Measurements from ENCODE around the gene DLG1.

The DLG1 gene
- total RNA-seq: 97.0 to 99.1 reads per million in 2 donors

DNA sequence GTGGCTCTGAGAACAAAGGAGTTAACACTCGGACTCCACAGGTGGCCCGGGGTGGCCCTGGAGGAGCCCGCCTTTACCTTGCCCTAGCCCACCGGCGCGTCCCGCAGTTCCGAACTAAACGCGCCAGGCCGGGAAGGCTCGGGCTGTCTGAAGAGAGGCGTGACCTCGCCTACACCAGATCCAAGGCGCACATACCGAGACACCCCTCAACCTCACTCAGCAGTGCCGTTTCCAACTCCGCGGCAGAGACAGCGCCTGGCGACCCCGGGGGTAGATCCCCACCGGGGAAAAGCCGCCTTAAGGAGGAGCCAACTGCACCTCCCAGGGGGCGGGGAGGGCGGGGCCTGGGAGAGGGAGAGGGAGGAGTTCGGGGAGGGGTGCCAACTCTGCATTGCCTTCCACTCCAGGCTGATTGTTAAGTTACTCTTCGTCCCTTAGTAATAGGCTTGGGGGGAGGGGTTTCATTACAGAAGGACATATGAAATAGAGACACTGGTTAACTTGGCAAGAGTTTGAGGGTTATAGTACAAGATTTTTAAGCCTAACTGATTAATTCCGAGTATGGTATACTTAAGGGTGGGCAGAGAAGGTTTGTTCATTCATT is at the start of gene DLG1:
DLG1 (minus strand) TSS at position 272 of the 604 bp plus-strand sequence. CDS start 1,408 bp downstream, outside the sequence.
- peak; percentile 51 to 84 (median 76) for DNase-seq

DNA sequence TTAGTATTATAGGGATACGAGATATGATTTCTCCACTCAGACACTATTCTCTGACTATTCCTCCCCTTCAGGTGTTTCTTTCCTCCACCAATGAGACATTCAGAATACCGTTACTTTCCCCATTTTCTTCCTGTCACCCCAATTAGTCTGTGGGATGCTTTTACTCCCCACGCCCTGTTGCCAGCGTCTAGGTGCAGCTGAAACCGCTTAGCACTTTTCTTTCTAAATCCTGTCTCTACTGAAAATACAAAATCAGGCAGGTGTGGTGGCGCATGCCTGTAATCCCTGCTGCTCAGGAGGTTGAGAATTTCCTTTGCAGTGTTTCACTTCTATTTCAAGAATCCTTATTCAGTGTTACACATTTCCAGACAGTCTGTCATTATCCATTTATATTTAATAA is 49.6 kb upstream of the DLG1 start:
- no peak for DNase-seq

DNA sequence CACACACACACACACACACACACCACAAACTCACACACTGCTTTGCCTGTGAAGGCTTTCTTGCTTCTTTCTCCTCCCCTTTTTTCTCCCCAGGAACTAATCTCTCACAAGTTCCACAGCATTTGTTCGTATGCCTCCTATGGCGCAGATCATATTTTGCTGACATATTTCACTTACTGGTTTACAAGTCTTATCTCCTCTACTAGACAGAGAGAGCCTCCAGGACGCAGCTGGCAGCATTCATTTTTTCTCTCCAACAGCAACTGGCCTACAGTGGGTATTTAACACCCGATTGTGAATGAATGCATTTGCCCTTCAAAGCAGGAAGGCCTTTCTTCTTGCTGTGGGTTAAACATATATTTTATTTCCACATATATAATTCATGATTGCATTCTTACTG is 47.0 kb upstream of the DLG1 start:
- no peak for DNase-seq

DNA sequence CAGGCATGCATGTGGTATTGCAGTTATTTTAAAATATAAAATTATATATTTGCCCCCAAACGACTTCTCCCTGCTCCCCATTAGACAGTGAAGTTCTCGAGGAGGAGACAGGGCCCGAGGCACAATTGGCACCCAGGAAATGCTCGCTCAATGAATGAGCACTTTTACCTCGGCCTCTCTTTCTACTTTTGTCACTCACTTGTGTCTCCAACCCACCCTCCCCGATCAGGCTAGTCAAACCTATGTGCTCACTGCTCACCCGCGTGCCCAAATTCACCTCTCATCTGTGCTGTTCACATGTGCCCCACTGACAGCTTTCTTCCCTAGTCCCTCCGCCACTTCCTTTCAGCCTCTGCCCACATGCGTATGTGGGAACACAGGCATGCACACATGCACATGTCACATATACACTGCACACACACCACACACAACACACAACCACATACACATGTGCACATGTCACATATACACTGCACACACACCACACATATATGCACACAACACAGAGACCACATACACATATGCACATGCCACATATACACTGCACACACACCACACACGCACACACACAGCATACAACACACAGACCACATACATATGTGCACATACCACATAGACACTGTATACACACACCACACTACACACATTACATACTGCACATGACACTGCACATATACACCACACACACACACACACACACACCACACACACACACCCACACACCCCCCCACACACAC is 46.3 kb upstream of the DLG1 start:
- DNase-seq: no peak

DNA sequence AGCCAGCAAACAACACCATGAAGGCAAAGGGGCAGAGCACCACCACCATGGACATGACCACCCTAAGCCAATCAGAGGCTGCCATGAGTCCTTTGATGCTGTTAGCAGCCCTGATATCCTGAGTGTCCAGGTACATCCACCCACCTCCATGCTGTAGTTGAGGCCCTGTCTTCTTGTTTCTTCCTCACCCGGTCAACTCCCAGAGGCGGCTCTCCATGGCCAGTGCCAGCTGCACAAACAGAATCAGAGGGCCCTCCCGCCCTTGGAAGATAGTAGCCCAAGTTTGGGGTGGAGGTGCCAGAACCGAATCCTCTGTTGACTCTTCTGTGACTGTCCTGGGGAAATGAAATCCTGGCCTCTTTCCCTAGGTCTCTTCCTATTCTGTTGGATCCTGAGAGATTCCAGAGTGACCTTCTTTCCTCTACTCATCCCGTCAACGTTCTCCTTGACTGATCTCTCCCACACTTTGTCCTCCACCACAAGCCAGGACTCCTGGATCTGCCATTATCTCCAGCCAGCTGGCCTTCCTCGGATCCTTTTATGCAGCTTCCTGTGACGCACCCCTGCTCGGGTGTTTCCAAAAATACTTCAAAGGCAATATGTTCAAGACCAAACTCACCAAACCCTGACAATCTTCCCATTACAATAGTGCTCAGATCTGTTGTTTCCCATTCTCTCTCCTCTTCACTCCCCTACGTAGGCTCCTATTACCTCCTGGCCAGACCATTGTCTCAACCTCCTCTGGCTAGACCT is 45.4 kb upstream of the DLG1 start:
- DNase-seq: no peak

DNA sequence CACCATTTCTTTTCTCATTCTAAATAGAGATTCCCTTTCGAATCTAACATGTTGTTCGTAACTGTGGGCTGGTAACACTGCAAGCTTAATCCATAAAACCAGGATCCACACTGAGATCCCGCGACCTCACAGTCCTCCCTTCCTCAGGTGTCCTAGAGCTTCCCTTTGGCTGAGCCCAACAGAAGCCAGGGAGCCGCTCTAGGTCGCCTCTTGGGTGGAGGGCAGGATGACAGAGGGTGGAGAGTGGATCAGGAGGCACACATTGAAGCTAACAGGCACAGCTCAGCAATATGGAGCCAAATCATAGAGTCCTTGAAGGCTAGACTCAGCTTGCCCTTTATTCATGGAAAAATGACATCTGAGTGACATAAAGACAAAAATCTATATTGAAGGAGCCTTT is 44.7 kb upstream of the DLG1 start:
- no peak for DNase-seq

DNA sequence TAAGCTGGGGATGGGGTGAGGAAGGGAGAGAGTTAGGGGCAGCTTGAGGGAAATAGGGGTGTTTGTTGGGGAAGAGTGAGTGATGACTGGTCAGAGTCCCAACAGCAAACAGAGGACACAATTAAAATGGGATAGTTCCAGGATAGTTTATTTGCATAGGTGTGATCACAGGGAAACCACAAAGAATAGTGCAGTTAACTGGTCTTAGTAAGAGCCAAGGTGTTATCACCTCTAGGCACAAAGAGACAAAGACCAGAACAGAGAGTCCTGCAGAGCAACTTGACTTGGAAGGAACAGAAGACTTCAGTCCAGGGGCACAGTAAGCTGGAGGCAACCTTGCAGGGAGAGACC is 42.1 kb upstream of the DLG1 start:
- DNase-seq: no peak

DNA sequence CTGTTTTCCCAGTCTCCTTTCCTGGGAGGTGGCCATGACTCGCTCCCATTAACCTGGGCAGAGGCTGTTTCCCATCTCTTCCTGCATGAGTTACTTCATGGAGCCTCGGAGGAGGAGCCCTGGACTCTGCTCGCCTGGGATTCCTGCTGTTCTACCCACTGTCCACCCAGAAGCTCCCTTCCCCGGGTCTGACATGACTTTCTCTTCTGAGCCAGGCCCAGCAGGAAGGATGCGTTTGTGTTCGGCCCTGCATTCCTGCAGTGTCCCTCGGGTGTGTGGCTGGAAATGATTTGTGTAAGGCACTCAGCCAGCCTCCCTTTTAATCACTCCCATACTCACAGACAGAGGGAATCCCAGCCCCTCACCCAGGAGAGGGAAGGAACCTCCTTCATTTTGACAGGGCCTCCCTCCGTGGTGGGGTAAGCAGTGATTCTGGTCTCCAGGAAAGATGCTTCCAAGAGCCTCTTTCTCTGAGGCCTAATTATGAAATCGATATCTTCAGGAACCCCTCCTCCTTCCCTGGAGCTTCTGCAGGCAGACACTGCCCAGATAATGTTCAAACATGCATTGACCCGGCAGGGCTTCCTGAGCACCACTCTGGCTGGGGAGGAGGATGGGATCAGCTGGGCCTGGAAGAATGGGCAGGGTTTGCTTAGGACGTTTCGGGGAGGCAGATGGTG is 41.6 kb upstream of the DLG1 start:
- DNase-seq: no peak

DNA sequence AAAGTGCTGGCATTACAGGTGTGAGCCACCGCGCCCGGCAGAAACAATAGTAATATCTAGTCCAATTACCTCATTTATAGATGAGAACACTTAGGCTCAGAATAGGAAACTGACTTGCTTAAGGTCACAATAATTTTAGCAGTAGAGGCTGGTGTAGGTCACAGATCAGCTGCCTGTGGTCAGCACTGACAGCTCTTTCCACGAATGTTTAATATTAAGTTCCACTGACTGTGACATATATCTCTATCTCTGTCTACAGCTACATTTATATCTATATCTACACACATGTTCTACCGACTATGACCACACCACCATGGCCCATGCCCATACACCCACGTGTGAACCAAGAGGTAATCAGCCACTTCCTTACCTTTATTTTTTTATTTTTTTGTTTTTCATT is 40.2 kb upstream of the DLG1 start:
- DNase-seq: peak in 1 of 5 experiments; percentile 10

DNA sequence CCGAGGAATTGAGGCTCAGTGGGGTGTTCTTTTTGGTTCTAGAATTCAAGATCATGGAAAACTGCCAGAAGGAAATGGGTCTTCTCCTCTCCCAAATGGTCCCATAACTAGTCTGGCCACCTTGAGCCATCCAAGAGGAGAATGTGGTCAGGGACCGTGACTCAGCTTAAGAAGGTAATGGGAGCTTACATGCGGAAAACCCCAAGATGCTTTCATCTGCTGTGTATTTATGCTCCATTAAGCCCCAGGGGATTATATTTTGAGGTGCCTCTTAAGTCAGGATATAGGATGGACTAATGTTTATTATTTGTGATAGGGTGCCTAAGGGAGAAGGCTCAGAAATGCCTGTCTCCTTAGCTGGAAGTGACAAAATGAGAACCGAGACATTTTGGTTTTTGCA is 39.2 kb upstream of the DLG1 start:
- DNase-seq: no peak

DNA sequence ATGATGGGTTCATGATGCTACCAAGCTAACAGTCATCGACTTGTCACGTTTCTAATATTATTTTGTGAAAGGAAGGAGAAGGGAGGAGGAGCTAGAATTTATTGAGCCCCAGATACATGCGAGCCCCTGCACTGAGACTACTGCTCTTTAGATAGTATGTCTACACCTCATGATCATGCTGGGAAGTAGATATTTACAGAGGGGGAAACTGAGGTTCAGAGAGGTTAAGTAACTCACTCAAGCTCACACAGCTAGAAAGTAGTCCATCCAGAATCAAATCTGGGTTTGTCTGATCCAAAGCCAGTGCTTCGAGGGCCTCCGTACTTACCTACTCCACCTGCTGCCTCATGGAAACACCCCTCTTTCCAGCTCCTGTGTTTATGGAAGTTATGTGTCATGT is 38.8 kb upstream of the DLG1 start:
- no peak for DNase-seq

DNA sequence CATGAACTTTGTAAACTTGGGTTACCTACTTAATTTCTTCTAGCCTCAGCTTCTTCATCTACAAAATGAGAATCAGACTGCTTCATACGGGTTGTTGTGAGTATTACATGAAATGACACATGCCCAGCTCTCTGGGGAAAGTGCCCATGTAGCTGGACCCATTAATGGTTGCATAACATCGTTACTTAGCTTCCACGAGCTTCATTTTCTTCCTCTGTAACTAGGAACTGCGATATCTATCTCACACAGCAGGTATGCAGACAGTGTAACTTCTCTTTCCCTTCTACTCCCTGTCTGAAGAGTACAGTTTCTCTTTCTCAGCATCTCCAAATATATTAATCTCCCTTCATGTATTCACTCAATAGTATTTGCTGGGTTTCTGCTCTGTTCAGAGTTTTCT is 37.9 kb upstream of the DLG1 start:
- DNase-seq: no peak

DNA sequence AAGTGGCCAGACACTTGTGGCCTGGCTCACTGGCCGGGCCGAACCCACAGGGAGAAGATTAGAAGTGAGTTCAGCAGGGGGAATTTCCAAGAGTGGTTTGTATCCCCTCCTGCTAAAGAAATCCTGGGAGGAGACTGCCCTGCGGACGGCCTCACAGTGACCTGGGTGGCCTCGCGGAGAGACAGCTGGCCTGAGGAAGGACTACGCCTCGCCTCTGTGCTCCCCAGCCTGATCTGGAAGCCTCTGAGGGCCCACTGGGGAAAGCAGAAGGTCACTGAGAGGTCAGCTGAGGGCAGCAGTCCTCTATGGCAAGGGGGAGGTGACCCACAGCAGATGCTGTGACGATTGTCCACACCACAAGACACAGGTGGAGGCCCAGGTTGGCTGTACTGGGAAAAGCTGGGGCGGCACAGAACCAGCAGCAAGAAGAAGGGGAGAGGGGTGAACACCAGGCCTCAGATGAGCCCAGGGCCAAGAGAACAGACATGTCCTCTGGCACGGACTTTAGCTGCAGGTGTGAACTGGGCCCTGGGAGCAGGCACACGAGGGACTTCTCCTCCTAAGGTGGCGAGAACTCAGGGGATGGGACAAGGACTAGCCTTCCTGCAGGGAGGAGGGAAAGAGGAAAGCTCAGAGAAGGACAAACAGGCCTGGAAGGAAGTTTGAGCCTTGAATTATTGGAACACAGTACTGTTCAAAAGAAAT is 37.2 kb upstream of the DLG1 start:
- DNase-seq: no peak

DNA sequence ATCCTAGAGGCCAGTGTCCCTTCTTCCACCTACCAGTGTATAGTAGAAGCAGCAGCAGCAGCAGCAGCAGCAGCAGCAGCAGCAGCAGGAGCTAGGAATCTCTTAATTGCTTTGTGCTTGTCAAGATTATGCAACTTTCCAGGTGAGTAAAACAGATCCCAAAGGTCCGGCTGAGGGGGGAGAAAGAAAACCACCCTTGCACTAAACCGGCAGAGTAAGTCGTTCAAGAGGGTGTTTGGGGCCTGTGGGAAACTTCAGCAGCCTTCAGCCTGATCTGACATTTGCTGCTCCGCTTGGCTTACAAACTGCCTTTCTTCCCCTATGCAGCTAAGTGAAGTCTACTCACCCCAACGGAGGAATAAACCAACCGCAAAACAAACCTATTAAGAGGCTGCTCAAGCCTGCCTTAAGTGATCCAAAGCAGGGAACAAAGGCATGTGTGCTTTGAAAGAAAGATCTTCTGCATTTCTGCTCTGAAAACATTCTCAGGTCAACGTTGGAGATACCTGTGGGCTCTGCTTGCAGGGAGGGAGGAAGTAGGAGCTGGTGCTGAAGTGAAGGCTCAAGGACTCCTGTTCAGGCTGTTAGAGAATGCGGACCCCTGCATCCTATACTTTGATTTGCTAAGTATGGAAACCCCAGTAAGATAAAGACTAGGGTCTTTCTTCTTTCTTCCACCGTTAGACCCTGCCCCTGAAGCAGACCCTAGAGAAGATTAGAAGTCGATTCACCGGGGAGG is 35.7 kb upstream of the DLG1 start:
- no peak for DNase-seq

DNA sequence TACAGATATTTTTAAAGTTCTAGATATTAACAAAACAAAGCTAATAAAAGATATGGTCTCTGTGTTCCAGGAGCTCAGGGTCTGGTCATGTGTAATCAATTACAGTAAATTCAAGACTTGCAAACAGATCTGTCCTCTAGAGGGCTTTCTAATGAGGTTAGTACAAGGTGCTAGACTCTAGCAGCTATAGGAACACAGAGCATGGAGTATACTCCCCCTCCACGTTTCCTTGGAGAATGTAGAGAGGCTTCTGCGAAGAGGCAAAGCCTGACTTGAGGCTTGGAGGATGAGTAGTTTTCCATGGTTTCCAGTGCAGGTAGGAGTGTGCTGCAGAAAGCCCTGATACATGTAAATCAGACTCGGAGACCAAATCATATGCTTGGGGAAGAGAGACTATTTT is 32.7 kb upstream of the DLG1 start:
- DNase-seq: no peak

DNA sequence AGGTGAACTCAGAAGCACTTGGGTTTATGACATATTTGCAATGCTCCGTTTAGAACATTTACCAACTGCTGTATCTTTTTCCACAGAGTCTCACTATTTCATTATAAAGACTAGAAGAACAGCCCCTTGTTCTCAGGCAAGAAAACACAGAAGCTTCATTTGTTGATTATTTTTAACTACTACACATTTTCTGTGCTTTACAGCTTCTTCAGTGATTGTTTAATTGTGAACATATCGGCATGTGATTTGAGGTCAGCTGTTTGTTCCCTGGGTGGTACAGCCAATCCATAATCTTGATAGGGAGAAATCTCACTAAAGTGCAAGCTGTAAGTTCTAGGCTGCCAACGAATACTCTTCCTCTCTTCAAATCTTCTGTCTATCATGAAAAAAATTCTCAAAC is 31.0 kb upstream of the DLG1 start:
- DNase-seq: no peak

DNA sequence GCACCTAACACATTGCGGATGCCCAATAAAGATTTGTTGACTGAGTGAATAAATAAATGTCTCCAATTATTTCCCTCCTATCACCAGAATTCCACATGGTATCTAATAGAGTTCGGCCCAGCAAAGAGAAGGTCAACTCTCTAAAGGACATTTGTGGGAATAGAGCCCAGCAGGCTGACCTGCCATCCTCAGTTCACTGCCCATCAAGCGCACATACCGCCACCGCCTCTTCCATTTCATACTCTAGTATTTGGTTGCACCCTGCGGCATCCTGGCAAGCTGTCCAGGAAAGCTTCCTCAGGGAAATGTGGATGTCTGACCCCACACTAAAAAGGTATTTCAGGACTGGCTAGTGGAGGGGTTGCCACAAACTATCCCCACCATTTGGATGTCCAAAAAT is 29.8 kb upstream of the DLG1 start:
- no peak for DNase-seq

DNA sequence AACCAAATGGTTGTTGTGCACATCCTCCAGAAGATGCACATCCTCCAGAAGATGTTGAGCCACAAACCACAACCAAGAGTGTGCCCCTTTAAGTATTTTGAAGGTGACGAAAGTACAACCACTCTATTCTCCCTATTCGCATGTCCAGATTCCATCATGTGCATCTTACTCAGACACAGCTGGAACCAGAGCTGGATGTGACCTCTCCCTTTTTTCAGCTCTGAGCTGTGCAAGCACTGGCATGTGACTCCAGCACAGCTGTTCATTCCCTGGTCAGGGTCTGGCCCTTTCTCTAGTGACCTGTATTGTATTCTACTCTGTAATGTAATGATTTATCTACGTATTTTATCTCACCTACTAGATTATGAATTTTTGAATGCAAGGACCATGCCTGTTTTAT is 29.3 kb upstream of the DLG1 start:
- DNase-seq: peak in 1 of 5 experiments; percentile 42

DNA sequence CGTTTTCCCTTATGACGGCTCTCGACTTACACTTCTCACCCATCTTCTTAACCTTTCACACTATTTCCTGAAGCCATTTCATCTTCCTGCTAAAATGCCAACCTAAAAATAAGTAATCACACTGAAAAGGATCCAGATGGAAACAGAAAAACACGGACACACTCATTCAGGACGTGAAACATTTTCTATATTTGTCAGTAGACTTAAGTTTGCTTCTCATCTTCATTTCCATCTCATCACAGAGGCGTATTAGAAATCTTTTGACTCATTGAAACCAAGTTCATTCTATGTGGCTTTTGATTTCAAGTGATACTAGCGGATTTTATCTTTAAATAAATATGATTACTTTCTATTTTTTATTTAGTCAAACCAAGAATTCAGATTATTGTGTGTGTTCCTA is 27.4 kb upstream of the DLG1 start:
- DNase-seq: peak in 1 of 5 experiments; percentile 73

DNA sequence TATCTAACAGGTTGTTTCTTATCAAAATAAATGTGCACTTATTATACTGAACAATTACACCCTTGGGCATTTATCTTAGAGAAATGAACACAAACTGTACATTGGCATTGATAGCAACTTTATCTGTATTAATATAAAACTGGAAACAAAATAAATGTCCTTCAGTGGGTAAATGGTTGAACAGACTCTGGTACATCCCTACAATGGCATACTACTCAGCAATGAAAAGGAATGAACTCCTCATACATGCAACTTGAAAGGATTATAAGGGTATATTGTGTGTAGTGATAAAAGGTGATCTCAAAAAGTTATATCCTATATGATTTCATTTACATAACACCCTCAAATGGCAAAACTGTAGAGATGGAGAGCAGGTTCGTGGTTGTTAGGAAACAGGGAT is 23.7 kb upstream of the DLG1 start:
- no peak for DNase-seq

DNA sequence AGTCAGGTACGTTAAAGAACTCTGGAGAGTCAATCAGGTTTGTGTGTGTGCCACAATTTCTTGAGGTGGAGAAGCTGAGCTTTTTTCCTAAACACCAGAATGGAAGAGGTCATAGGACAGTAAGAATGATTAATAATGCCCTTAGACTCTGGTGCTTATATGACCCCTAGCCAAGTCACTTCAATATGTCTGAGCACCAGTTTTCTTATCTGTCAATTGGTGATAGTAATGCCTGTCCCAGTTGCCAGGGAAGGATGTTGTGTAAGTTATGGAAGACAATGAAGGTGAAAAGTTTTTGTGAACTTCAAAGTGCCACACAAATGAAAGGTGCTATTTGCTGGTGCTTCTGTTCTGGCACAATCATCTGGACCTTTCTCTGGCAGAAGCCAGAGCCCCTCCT is 22.2 kb upstream of the DLG1 start:
- DNase-seq: no peak

All from T-helper 2 cell (primary cell).